ENCODE measurements around the gene PCDHGA9. TPM values are rescaled to one million over a fixed set of nuclear protein-coding genes. Genes with fewer than 3 reads are reported as not detected.

Gene PCDHGA9
- total and polyA plus RNA-seq, 9 of the 15 experiments (the other 6 are each of a cell fraction or from before 2014, with no cell fraction given): 0.03 to 0.18 (median 0.11) TPM; not detected in 2

- FAIRE-seq: no peak
- in situ Hi-C loops (cut with MboI): loop anchor here (5.0 kb wide), 2 partner anchors 101 to 141 kb away; no protein-coding TSS in a partner anchor
- intact Hi-C loops (cut with micrococcal nuclease): loop anchor here (2.0 to 5.0 kb wide), 2 partner anchors 91 to 137 kb away; no protein-coding TSS in a partner anchor
- BruUV-seq (replicated peaks): no TSS peak
- H3K79me2 ChIP-seq (ENCODE audit: control insufficient read depth, insufficient read depth, low read length): no peaks in the 10 kb centered on the region
- H3K36me3 ChIP-seq (ENCODE audit: control insufficient read depth, insufficient read depth, low read length): no peaks in the 10 kb centered on the region
- peak overlapping the region; percentile 17; the same call in 1 of the 2 replicates for H3K4me3 ChIP-seq
- no peaks in the 10 kb centered on the region for H4K20me1 ChIP-seq (replicated peaks; ENCODE audit: control insufficient read depth, insufficient read depth, low read length)
- no peak for DNase-seq (ENCODE audit: extremely low read depth in 1 of 4, low spot score in 3 of 4)
- no peak for ATAC-seq
- H3K9me1 ChIP-seq (ENCODE audit: control insufficient read depth, insufficient read depth, low read length): no peaks in the 10 kb centered on the region
- H3K9me3 ChIP-seq (replicated peaks; ENCODE audit: control insufficient read depth, insufficient read depth, low read depth, low read length): 0 out of 2 replicates have a peak, but pooled peaks cover 1% of the 10 kb centered on the region
- POLR2A ChIA-PET: interaction anchor here (0.5 to 1.5 kb wide), 4 partner anchors 9 to 535 kb away, joined by 3 to 7 read pairs (median 4); partner anchors contain the start of gene PCDHGA10
- no peak overlapping the region for H3K9ac ChIP-seq (ENCODE audit: insufficient read depth in 1 of 2, low read depth in 2 of 2, low read length in 2 of 2)
- WGBS (ENCODE audit: insufficient coverage, low coverage, missing lambda C conversion rate): 9% methylated on average over 13 of the region's 13 CpGs
- no peak overlapping the region for H2AFZ ChIP-seq (ENCODE audit: low read depth, low read length)
- H3K4me2 ChIP-seq (ENCODE audit: insufficient read depth, low read length): no peak overlapping the region; the same call in 1 of the 2 replicates
- CTCF ChIA-PET (ENCODE audit: low intra/inter-chr PET ratio): interaction anchor here (0.6 to 2.0 kb wide), 5 partner anchors 9 to 142 kb away, joined by 3 to 6 read pairs (median 3); no protein-coding TSS in a partner anchor
- H3K27me3 ChIP-seq (ENCODE audit: control insufficient read depth in 2 of 2, insufficient read depth in 2 of 2, low read length in 2 of 2): peaks cover 0 to 41% of the 10 kb centered on the region in 2 experiments; a peak in 3 of 5 replicates
- H3K27ac ChIP-seq (ENCODE audit: extremely low read depth, low read depth, low read length): no peak overlapping the region
- peaks cover 0 to 23% of the 10 kb centered on the region in 2 experiments; a peak in 2 of 5 replicates for H3K4me1 ChIP-seq (replicated peaks in 1 of 2; ENCODE audit: control insufficient read depth in 2 of 2, insufficient read depth in 2 of 2, low read length in 2 of 2)
- TF ChIP-seq REST (IDR thresholded peaks at IDR 0.05; ENCODE audit: borderline replicate concordance): no peak
- TF ChIP-seq REST (CRISPR knock-in tag; IDR thresholded peaks at IDR 0.05; ENCODE audit: low read depth): no peak
- TF ChIP-seq GATAD2A (IDR thresholded peaks at IDR 0.05): no peak
- no peak for TF ChIP-seq ZNF431 (CRISPR knock-in tag; IDR thresholded peaks at IDR 0.05)
- no peak for TF ChIP-seq SMARCE1 (IDR thresholded peaks at IDR 0.05)
- no peak for TF ChIP-seq U2AF2 (optimal IDR thresholded peaks at IDR 0.05; ENCODE audit: low read depth, low read length)
- no peak for TF ChIP-seq SETDB1 (IDR thresholded peaks at IDR 0.05; ENCODE audit: low read length)
- no peak for TF ChIP-seq HSF4 (CRISPR knock-in tag; IDR thresholded peaks at IDR 0.05; ENCODE audit: borderline replicate concordance)
- TF ChIP-seq CEBPG (CRISPR knock-in tag; IDR thresholded peaks at IDR 0.05): no peak
- TF ChIP-seq CEBPG (tag; conservative IDR thresholded peaks at IDR 0.05 in 1 of 2, IDR thresholded peaks at IDR 0.05 in 1 of 2): no peak
- no peak for TF ChIP-seq ZKSCAN8 (CRISPR knock-in tag; IDR thresholded peaks at IDR 0.05)
- TF ChIP-seq SLC30A9 (CRISPR knock-in tag; IDR thresholded peaks at IDR 0.05): no peak
- TF ChIP-seq HBP1 (CRISPR knock-in tag; IDR thresholded peaks at IDR 0.05): no peak
- TF ChIP-seq TSC22D4 (tag; IDR thresholded peaks at IDR 0.05): no peak
- TF ChIP-seq ZKSCAN3 (CRISPR knock-in tag; IDR thresholded peaks at IDR 0.05): no peak
- no peak for TF ChIP-seq CEBPB (tag; IDR thresholded peaks at IDR 0.05)
Observed at GRCh38 chr5:141421489-141421855, 18.9 kb downstream of the PCDHGA9 start.
